ENCODE measurements around the gene MS4A8.
A peak's percentile ranks its signal among the peaks of the same experiment; 100 is the strongest.

MS4A8 gene

GRCh38 chr11:60763692-60764369 lies 64.4 kb downstream of the MS4A8 start:
- peak; percentile 33; the same call in 1 of the 2 replicates for TF ChIP-seq CTCF (IDR thresholded peaks at IDR 0.05; ENCODE audit: borderline replicate concordance, insufficient read depth, low read depth, low read length)
- no peak overlapping the region for H3K4me3 ChIP-seq (ENCODE audit: low read depth, low read length)

- no peak for TF ChIP-seq CTCF (IDR thresholded peaks at IDR 0.05; ENCODE audit: borderline replicate concordance, insufficient read depth, low read depth, low read length)
- no peak overlapping the region for H3K4me3 ChIP-seq (ENCODE audit: low read depth, low read length)
Observed at GRCh38 chr11:60764879-60765278, 65.5 kb downstream of the MS4A8 start.

- H3K4me3 ChIP-seq (ENCODE audit: low read depth, low read length), result no peak overlapping the region
- no peak for TF ChIP-seq CTCF (IDR thresholded peaks at IDR 0.05; ENCODE audit: borderline replicate concordance, insufficient read depth, low read depth, low read length)
Observed at GRCh38 chr11:60765355-60765754, 65.9 kb downstream of the MS4A8 start.
